ENCODE results near the gene DNAJC10. TPM values are rescaled to one million over a fixed set of nuclear protein-coding genes. Genes with fewer than 3 reads are reported as not detected.
"Not testable (repeated sequence)": the region's sequence is repeated elsewhere in the genome, so short reads cannot be mapped to it uniquely, and the experiment has no call there.

The DNAJC10 gene
- total RNA-seq, 2 donors from 2014 or later, result 72.0 to 75.6 TPM

DNA sequence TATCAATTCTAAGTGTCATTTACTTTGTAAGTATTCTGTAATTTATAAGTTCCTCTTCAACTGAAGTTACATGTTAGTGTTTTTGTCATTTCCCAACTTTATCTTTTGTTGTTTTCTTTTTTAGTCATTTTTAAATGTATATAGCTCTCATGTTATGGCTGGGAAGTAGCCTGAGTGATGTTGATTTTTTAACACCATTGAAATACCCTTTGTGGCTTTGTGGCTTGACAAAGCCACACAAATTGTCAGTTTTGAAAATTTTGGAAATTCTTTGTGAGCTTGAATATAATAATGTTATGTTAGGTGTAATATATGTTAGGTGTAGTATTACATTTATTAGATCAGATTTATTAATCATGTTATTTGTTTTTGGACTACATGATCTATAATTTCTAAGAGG, 16.7 kb downstream of the DNAJC10 start:
- Histone ChIP-seq H3K27me3 (replicated peaks; ENCODE audit: insufficient read depth) (no peaks in the 10 kb centered on the region), H3K4me3 (no peak overlapping the region), H3K9me3 (no peaks in the 10 kb centered on the region), H3K4me1 (ENCODE audit: control insufficient read depth in 1 of 2, low read depth in 2 of 2) (no peaks in the 10 kb centered on the region), H3K27ac (no peak overlapping the region), H3K36me3 (peaks cover 18% of the 10 kb centered on the region)
- TF ChIP-seq CTCF (IDR thresholded peaks at IDR 0.05), result no peak
- DNase-seq (ENCODE audit: low spot score) (no peak), ATAC-seq (ENCODE audit: insufficient number of reproducible peaks, low FRiP score, low read depth) (no peak)

DNA sequence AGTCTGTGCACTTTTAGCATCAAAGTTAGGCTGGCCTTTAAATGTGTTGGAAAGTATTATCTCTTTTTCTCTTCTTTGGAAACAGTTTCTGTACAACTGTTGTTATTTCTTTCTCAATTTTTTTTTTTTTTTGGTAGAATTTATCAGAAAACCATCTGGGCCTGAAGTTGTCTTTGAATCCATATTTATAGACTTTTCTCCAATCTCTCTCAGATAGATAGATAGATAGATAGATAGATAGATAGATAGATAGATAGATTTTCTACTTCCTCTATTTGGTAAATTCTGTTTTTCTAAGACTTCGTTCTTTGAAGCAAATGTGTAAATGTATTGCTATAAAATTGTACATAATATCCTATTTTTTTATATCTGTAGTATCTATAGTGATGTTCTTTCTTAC, 17.5 kb downstream of the DNAJC10 start:
- Histone ChIP-seq H3K27me3 (replicated peaks; ENCODE audit: insufficient read depth) (no peaks in the 10 kb centered on the region), H3K36me3 (peaks cover 18% of the 10 kb centered on the region), H3K4me3 (no peak overlapping the region), H3K4me1 (ENCODE audit: control insufficient read depth in 1 of 2, low read depth in 2 of 2) (no peaks in the 10 kb centered on the region), H3K27ac (no peak overlapping the region), H3K9me3 (no peaks in the 10 kb centered on the region)
- no peak for ATAC-seq (ENCODE audit: insufficient number of reproducible peaks, low FRiP score, low read depth)
- no peak for DNase-seq (ENCODE audit: low spot score)
- no peak for TF ChIP-seq CTCF (IDR thresholded peaks at IDR 0.05)

DNA sequence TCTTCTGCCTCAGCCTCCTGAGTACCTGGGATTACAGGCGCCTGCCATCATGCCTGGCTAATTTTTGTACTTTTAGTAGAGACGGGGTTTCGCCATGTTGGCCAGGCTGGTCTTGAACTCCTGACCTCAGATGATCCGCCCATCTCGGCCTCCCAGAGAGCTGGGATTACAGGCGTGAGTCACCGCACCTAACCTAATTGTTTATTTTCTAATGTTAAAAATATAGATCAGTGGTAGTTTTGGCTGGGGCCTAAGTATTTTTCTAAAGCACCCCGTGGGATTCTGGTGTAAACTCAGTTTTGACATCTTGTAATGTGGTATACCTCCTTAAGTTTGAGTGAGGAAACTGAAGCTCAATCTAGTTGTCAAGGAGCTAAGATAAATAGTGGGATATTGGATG, 20.8 kb downstream of the DNAJC10 start:
- not testable (repeated sequence) for H3K9me3 ChIP-seq; H3K4me1 ChIP-seq (ENCODE audit: control insufficient read depth in 1 of 2, low read depth in 2 of 2); H3K4me3 ChIP-seq; ATAC-seq (ENCODE audit: insufficient number of reproducible peaks, low FRiP score, low read depth); DNase-seq (ENCODE audit: low spot score); H3K27ac ChIP-seq; H3K27me3 ChIP-seq (replicated peaks; ENCODE audit: insufficient read depth)
- peaks cover 12% of the 10 kb centered on the region for H3K36me3 ChIP-seq

- no peaks in the 10 kb centered on the region for H3K4me1 ChIP-seq (ENCODE audit: control insufficient read depth in 1 of 2, low read depth in 2 of 2)
- TF ChIP-seq CTCF (IDR thresholded peaks at IDR 0.05), result no peak
- H3K27ac ChIP-seq, result no peak overlapping the region
- ATAC-seq (ENCODE audit: insufficient number of reproducible peaks, low FRiP score, low read depth), result no peak
- no peak overlapping the region for H3K4me3 ChIP-seq
- H3K9me3 ChIP-seq, result no peaks in the 10 kb centered on the region
- H3K36me3 ChIP-seq, result peaks cover 34% of the 10 kb centered on the region
- no peaks in the 10 kb centered on the region for H3K27me3 ChIP-seq (replicated peaks; ENCODE audit: insufficient read depth)
- no peak for DNase-seq (ENCODE audit: low spot score)
Observed at GRCh38 chr2:182740701-182741100, 24.6 kb downstream of the DNAJC10 start.

DNA sequence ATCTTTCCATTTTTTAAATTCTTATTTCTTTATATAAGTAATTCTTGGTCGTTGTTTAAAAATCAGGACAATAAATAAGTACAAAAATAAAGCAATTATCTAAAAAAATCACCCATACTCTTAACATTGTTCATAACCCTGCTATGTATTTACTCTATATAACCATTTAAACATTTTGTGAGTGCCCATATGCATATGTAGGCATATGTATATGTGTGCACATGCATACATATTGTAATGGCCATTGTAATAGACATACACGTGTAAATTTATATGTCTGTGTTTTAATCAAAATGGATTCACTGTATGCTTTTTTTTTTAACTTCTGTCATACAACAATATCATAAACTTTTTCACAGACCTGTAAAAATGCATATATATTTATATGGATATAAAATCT, 25.6 kb downstream of the DNAJC10 start:
- peaks cover 32% of the 10 kb centered on the region for H3K36me3 ChIP-seq
- TF ChIP-seq CTCF (IDR thresholded peaks at IDR 0.05), result no peak
- H3K9me3 ChIP-seq, result no peaks in the 10 kb centered on the region
- H3K4me3 ChIP-seq, result no peak overlapping the region
- no peak overlapping the region for H3K27ac ChIP-seq
- no peaks in the 10 kb centered on the region for H3K4me1 ChIP-seq (ENCODE audit: control insufficient read depth in 1 of 2, low read depth in 2 of 2)
- DNase-seq (ENCODE audit: low spot score) (no peak), ATAC-seq (ENCODE audit: insufficient number of reproducible peaks, low FRiP score, low read depth) (no peak)
- no peaks in the 10 kb centered on the region for H3K27me3 ChIP-seq (replicated peaks; ENCODE audit: insufficient read depth)

DNA sequence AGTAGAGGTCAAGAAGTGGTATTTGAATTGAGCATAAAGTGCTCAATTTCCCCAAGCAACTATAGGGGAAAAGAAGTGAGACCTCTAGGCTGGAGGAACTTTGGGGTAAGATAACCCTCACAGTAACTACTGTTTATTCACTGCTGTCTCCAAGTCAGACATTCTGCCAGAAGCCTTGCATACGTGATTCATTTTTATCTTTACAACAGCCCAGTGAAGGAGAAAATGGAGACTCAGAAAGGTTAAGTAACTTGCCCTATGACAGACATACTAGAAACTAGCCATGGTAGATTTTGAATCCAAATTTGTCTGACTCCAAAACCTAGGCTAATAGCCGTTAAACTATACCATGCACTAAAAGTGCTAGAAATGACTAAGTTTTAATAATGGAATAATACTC, 28.4 kb downstream of the DNAJC10 start:
- H3K9me3 ChIP-seq, result no peaks in the 10 kb centered on the region
- H3K4me1 ChIP-seq (ENCODE audit: control insufficient read depth in 1 of 2, low read depth in 2 of 2), result no peaks in the 10 kb centered on the region
- DNase-seq (ENCODE audit: low spot score), result no peak
- H3K27ac ChIP-seq, result no peak overlapping the region
- peaks cover 22% of the 10 kb centered on the region for H3K36me3 ChIP-seq
- ATAC-seq (ENCODE audit: insufficient number of reproducible peaks, low FRiP score, low read depth), result no peak
- no peak for TF ChIP-seq CTCF (IDR thresholded peaks at IDR 0.05)
- H3K27me3 ChIP-seq (replicated peaks; ENCODE audit: insufficient read depth), result no peaks in the 10 kb centered on the region
- H3K4me3 ChIP-seq, result no peak overlapping the region

Measured in thoracic aorta (tissue), 2 donors.